ENCODE measurements around the gene EPHA10. TPM values are rescaled to one million over a fixed set of nuclear protein-coding genes. Genes with fewer than 3 reads are reported as not detected.

The EPHA10 gene
- total and polyA plus RNA-seq, 3 donors from 2014 or later: 55.3 to 71.7 (median 64.2) TPM

GRCh38 chr1:37680933-37681332 is 84.0 kb downstream of the EPHA10 start:
- 85% methylated on average over 3 of the region's 3 CpGs for WGBS, 2 donors
- TF ChIP-seq POLR2A (IDR thresholded peaks at IDR 0.05): no peak
- no peak for TF ChIP-seq CTCF (IDR thresholded peaks at IDR 0.05)

DNA sequence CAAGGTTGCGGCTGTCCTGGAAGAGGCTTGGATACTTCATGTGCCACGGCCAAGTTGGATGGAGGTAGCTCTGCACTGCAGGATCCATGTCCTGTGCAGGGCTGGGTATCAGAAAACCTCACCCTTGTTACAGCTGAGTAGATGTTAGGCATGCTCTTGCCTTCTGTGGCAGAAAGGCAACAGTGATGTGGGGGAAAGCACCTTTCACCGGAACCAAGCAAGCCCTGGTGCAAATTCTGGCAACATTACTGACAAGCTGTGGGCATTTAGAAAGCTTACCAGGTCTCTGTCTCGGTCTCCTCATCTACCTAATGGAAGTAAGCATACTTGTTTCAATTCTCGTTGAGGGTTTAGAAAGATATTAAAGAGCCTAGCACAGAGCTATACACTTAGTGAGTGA is 87.1 kb downstream of the EPHA10 start:
- H3K36me3 ChIP-seq (ENCODE audit: low read depth, missing control alignments): no peaks in the 10 kb centered on the region
- 82 to 90% methylated on average over 4 to 5 of the region's 5 CpGs for WGBS, 2 donors
- H3K4me3 ChIP-seq: no peak overlapping the region
- H3K27ac ChIP-seq: no peak overlapping the region
- TF ChIP-seq POLR2A (IDR thresholded peaks at IDR 0.05) (no peak), CTCF (IDR thresholded peaks at IDR 0.05) (no peak)
- no peaks in the 10 kb centered on the region for H3K27me3 ChIP-seq
- peaks cover 4% of the 10 kb centered on the region for H3K4me1 ChIP-seq
- no peak for DNase-seq
- intact Hi-C loops (cut with DNase I; ENCODE audit: low total_unique reads): no loop called here
- no peaks in the 10 kb centered on the region for H3K9me3 ChIP-seq

More at GRCh38 chr1:37680933-37681332, 84.0 kb downstream of the EPHA10 start:
- H3K27ac ChIP-seq: no peak overlapping the region
- no peaks in the 10 kb centered on the region for H3K27me3 ChIP-seq
- DNase-seq: no peak
- no peaks in the 10 kb centered on the region for H3K9me3 ChIP-seq
- no peak overlapping the region for H3K4me3 ChIP-seq
- H3K4me1 ChIP-seq: peaks cover 5% of the 10 kb centered on the region
- intact Hi-C loops (cut with DNase I; ENCODE audit: low total_unique reads): no loop called here
- H3K36me3 ChIP-seq (ENCODE audit: low read depth, missing control alignments): no peaks in the 10 kb centered on the region

DNA sequence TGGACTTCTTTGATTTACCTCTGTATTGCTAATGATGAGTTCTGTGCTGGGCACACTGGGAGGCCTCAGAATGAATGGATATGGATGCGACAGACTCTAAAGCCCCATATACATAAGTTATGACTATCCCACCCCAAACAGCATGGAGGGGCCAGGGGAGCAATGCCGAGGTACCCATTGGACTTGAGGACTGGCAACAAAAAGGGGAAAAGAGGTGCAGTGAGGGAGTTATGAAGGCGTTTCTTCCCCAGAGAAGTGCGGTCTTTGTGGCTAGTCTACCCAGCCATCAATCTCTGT is 87.8 kb downstream of the EPHA10 start:
- no peak overlapping the region for H3K4me3 ChIP-seq
- H3K27me3 ChIP-seq: no peaks in the 10 kb centered on the region
- WGBS, 2 donors: 76 to 86% methylated on average over 4 of the region's 4 CpGs
- peaks cover 4% of the 10 kb centered on the region for H3K4me1 ChIP-seq
- no peak for DNase-seq
- intact Hi-C loops (cut with DNase I; ENCODE audit: low total_unique reads): no loop called here
- no peak overlapping the region for H3K27ac ChIP-seq
- no peaks in the 10 kb centered on the region for H3K9me3 ChIP-seq
- TF ChIP-seq CTCF (IDR thresholded peaks at IDR 0.05): no peak
- H3K36me3 ChIP-seq (ENCODE audit: low read depth, missing control alignments): no peaks in the 10 kb centered on the region

DNA sequence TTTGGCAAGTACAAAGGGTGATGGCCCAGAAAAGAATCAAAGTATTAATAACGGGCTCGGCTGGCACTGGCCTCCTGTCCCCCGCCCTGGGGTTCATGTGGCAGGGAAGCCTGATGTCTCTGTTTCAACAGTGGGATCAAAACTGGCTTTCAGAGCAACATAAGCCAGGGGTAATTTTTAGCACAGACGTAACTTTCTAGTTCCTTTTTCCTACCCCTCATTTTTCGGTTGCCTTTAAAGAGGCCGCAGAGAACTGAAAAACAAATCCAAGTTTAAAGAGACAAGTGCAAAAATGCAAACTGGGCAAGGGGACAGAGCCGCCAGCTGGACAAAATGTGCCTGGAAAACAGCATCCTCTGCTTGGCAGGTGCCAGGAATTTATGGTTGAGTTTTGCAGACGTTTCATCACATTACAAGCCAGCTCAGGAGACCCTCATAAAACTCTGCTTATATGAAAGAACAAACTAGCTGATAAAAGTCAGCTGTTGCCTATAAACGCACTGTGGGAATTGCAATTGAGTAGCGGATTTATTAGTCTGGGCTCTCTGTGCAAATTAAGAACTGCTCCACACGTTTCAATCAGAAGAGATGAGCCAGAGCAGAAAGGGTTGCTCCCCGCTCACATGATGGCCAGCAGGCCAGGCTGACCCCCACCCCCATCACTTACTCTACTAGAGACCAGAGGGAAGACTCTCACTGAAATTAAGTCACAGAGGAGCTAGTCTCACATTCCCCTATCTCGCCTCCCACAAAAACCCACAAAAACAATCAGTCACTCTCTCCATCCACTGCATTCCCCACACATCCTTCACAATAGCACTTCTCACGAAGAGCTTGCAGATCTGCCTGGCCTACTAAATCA is 88.4 kb downstream of the EPHA10 start:
- H3K9me3 ChIP-seq: no peaks in the 10 kb centered on the region
- peak; percentile 31 for DNase-seq
- 40 to 50% methylated on average over 14 of the region's 14 CpGs for WGBS, 2 donors
- H3K27ac ChIP-seq: no peak overlapping the region
- H3K27me3 ChIP-seq: no peaks in the 10 kb centered on the region
- intact Hi-C loops (cut with DNase I; ENCODE audit: low total_unique reads): no loop called here
- H3K4me3 ChIP-seq: no peak overlapping the region
- peaks cover 4% of the 10 kb centered on the region for H3K4me1 ChIP-seq
- no peak for TF ChIP-seq CTCF (IDR thresholded peaks at IDR 0.05)
- TF ChIP-seq POLR2A (IDR thresholded peaks at IDR 0.05): no peak
- H3K36me3 ChIP-seq (ENCODE audit: low read depth, missing control alignments): no peaks in the 10 kb centered on the region

DNA sequence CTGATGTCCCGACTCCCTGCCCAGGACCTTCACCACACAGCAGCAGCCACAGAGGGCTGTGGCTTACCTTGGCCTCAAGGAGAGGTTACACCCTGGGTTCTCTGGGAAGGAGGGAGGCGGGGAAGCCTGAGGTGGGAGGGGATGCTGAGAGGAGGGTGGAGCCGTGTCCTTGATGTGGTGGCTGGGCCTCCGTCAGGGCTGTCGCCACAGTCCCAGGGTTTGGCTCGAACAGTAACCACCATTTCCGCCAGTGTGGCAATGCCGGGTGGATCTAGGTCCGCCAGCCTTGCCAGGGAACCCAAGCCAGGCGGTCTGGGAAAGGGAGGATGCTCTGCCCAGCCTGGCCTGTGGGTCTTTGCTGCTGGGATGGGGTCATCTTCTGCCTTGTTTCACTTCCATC is 91.0 kb downstream of the EPHA10 start:
- Histone ChIP-seq H3K36me3 (ENCODE audit: low read depth, missing control alignments) (no peaks in the 10 kb centered on the region), H3K27ac (no peak overlapping the region), H3K4me3 (no peak overlapping the region), H3K9me3 (no peaks in the 10 kb centered on the region), H3K27me3 (no peaks in the 10 kb centered on the region), H3K4me1 (peaks cover 4% of the 10 kb centered on the region)
- no peak for DNase-seq
- no peak for TF ChIP-seq POLR2A (IDR thresholded peaks at IDR 0.05)
- TF ChIP-seq CTCF (IDR thresholded peaks at IDR 0.05): no peak
- intact Hi-C loops (cut with DNase I; ENCODE audit: low total_unique reads): no loop called here
- WGBS, 2 donors: 60 to 70% methylated on average over 9 to 10 of the region's 10 CpGs

All from testis (tissue), 3 donors.